NCI-H524 (cell line): ENCODE data around the gene FERMT2.

ENCODE experiments used
- DNase-seq, 2 experiments: peaks; one replicate each; lab custom pipeline; 2025; lab: John Stamatoyannopoulos, UW

The FERMT2 gene

GRCh38 chr14:52862632-52863333, 88.1 kb downstream of the FERMT2 start:
- DNase-seq = no peak

- no peak for DNase-seq
These were observed 89.4 kb downstream of the FERMT2 start for GRCh38 chr14:52861403-52861802.

GRCh38 chr14:52860910-52861309, 89.9 kb downstream of the FERMT2 start:
- no peak for DNase-seq

- DNase-seq = no peak
These were observed 90.6 kb downstream of the FERMT2 start for GRCh38 chr14:52860209-52860608.

- DNase-seq = no peak
These were observed 94.7 kb downstream of the FERMT2 start for GRCh38 chr14:52856139-52856538.

GRCh38 chr14:52853522-52853854, 97.4 kb downstream of the FERMT2 start:
- DNase-seq = no peak

- DNase-seq = no peak
These were observed 97.9 kb downstream of the FERMT2 start for GRCh38 chr14:52852810-52853521.

- no peak for DNase-seq
These were observed 100.4 kb downstream of the FERMT2 start for GRCh38 chr14:52850451-52850909.

GRCh38 chr14:52848626-52849025, 102.2 kb downstream of the FERMT2 start:
- peak in 1 of 2 experiments; percentile 38 for DNase-seq

GRCh38 chr14:52846591-52846990, 104.3 kb downstream of the FERMT2 start:
- no peak for DNase-seq

GRCh38 chr14:52845081-52845480, 105.8 kb downstream of the FERMT2 start:
- DNase-seq = no peak

- DNase-seq = no peak
These were observed 106.4 kb downstream of the FERMT2 start for GRCh38 chr14:52844262-52845060.

GRCh38 chr14:52840877-52841276, 110.0 kb downstream of the FERMT2 start:
- DNase-seq = no peak

GRCh38 chr14:52837451-52837850, 113.4 kb downstream of the FERMT2 start:
- no peak for DNase-seq

GRCh38 chr14:52836063-52836462, 114.8 kb downstream of the FERMT2 start:
- DNase-seq = no peak

- peak; percentile 53 to 55 for DNase-seq
These were observed 115.5 kb downstream of the FERMT2 start for GRCh38 chr14:52835122-52835903.

GRCh38 chr14:52834440-52834842, 116.4 kb downstream of the FERMT2 start:
- DNase-seq = no peak

- no peak for DNase-seq
These were observed 117.0 kb downstream of the FERMT2 start for GRCh38 chr14:52833891-52834290.

- no peak for DNase-seq
These were observed 121.2 kb downstream of the FERMT2 start for GRCh38 chr14:52829527-52830185.

- peak; percentile 49 to 67 for DNase-seq
These were observed 123.4 kb downstream of the FERMT2 start for GRCh38 chr14:52827426-52827825.

GRCh38 chr14:52825085-52825484, 125.8 kb downstream of the FERMT2 start:
- DNase-seq = no peak
